NCI-H1436 treated with DMSO at 0.1 percent for 48 hours (cell line): ENCODE results near the gene GPC3.
A peak's percentile ranks its signal among the peaks of the same experiment; 100 is the strongest.

ENCODE experiments used
- DNase-seq: peaks from one replicate; lab custom pipeline; 2025; lab: John Stamatoyannopoulos, UW

The GPC3 gene

GRCh38 chrX:133681897-133682296, 303.5 kb downstream of the GPC3 start:
- DNase-seq: no peak

- no peak for DNase-seq
Observed at GRCh38 chrX:133681421-133681820, 304.0 kb downstream of the GPC3 start.

- no peak for DNase-seq
Observed at GRCh38 chrX:133677123-133678063, 308.0 kb downstream of the GPC3 start.

GRCh38 chrX:133676344-133677122, 308.9 kb downstream of the GPC3 start:
- DNase-seq: peak; percentile 50

GRCh38 chrX:133674726-133675470, 310.5 kb downstream of the GPC3 start:
- no peak for DNase-seq

GRCh38 chrX:133670383-133670782, 315.0 kb downstream of the GPC3 start:
- no peak for DNase-seq

- no peak for DNase-seq
Observed at GRCh38 chrX:133669214-133669613, 316.2 kb downstream of the GPC3 start.

GRCh38 chrX:133668225-133668931, 317.0 kb downstream of the GPC3 start:
- DNase-seq: no peak

- DNase-seq: no peak
Observed at GRCh38 chrX:133666256-133666655, 319.1 kb downstream of the GPC3 start.

GRCh38 chrX:133661962-133662839, 323.2 kb downstream of the GPC3 start:
- DNase-seq: no peak

- DNase-seq: no peak
Observed at GRCh38 chrX:133660281-133660680, 325.1 kb downstream of the GPC3 start.

GRCh38 chrX:133658293-133658911, 327.0 kb downstream of the GPC3 start:
- no peak for DNase-seq

- no peak for DNase-seq
Observed at GRCh38 chrX:133655275-133656265, 329.8 kb downstream of the GPC3 start.

GRCh38 chrX:133654811-133655210, 330.6 kb downstream of the GPC3 start:
- no peak for DNase-seq

- DNase-seq: no peak
Observed at GRCh38 chrX:133653358-133653757, 332.0 kb downstream of the GPC3 start.

GRCh38 chrX:133652185-133652584, 333.2 kb downstream of the GPC3 start:
- DNase-seq: no peak

GRCh38 chrX:133650239-133650638, 335.2 kb downstream of the GPC3 start:
- no peak for DNase-seq

GRCh38 chrX:133649651-133650050, 335.7 kb downstream of the GPC3 start:
- DNase-seq: no peak

GRCh38 chrX:133648594-133648993, 336.8 kb downstream of the GPC3 start:
- no peak for DNase-seq
